GM19240 (cell line): ENCODE results near the gene LDB2.

Experiments
- DNase-seq: peaks from one replicate; pipeline ENCODE4 v3.0.0; 2011; ENCODE audit warnings: low spot score; ENCODE audit not compliant: insufficient read length

LDB2 gene

DNA sequence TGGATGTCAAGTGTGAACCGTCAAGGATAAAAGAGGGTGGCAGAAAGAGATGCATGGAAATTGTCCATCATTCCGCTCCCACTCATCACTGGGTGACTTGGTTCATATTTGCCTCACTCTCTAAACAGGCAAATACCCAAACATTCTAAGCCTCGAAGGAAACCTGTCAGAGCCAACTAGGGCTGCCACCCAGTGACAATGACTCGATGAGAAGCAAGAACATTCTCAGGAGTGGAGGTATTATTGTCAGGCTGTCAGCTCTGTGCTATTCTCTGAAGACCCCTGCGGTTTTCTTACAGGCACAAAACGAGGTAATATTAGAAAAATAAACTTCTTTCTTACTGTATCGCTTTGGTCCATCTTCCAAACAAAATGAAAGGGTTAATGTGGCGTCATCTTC, 139.6 kb downstream of the LDB2 start:
- no peak for DNase-seq

- DNase-seq = no peak
Observed at GRCh38 chr4:16758255-16758654, 140.2 kb downstream of the LDB2 start.

DNA sequence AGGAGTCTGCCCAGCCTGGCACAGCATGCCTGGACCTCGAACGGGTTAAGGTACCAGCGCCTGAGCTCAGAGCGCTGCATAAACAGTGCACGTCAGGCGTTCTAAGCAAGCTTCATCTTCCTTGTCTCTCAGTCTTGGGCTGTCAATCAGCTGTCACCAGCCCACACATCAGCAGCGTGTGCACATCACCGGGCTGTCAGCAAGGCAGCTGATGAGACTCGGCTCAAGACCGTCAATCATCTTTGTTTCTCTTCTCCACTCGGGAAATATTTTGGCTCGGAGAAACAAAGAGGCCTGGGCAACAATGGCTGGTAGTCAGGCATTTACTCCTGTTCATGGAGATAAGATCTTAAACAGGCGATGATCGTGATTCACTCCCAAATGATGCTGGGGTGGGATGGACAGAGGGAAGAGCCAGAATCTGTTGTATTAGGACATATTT, 141.3 kb downstream of the LDB2 start:
- DNase-seq = no peak

DNA sequence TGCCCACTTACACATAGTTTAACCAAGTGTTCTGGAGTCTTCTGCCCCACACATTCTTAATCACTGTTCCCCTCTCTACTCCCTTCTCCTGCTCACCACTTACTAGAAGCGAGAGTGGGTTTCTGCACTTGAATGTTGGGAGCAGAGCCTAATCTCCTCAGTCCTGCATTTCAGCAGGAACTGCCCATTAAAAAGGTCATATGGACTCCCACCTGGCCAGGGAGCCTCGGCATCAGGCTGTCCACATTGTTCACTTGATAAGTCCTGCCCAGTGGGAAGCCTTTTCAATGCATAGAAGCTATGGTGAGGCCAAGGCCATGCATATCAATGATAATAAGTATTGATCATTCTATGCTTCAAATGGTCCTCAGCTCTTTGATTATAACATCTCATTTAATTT, 144.3 kb downstream of the LDB2 start:
- DNase-seq = no peak

DNA sequence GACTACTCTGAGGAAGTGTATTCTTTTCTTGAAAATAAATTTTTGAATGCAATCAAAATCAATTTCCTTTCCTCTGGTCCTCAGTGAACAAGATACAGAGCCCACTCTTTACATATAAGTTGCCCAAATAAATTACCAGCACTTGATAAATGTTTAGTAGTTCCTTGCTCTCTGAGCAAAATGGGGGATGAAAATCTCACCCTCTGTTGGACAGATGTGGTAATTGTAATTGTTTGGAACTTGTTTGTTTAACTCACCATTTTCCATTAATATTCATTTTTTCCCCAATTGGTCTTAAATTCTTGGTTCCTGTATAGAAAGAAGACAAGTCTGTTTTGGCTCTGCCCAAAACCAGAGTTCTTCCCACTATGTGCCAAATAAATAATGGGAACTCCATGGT, 146.3 kb downstream of the LDB2 start:
- DNase-seq = no peak

DNA sequence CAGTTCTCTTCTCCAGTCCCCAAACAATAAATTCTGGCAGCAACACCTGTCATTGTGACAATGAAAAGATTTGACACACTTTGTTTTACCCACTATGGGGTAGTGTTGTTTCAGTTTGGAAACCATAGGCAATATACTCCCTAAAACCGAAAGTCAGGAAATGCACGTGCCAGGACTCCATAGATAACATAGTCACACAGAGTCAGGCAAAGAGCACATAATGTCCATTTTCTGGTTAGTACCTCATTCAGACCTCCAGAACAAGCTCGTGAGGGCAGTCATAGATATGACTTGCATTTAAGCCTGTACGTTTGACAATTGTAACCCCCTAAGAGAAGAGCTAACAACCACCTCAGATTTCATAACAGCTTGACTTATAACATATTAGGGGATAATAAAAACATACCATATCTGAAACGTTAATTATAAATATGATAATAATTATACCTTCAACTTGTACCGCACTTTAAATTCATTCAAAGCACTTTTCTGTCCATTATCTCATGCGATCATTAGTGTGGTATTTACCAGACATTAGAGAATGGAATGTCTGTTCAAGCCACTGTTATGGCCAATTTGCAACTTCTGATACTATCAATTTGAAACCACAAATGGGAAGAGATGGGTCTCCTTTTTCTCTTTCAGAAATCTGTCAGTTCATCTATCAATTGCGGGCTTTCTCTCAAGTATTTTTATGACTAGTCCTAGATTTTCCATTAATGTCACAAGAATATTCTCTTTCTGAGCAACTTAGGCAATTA, 147.4 kb downstream of the LDB2 start:
- DNase-seq = no peak

DNA sequence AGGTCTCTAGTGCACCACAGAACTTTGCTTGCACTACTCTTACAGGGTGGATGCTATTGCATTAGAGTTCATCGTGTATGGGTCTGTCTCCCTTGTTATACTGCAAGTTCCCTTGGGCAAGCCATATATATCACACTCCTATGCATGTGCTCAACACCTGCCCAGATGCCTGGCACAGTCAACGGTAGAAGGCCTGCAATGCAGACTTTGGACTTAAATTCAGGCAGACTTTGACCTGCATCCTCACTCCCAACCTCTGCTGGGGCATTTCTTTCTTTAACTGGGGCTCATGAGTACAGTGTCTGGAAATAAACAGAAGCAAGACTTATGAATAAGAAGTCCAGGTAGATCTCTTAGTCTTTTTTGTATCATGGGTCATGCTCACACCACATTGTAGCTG, 148.2 kb downstream of the LDB2 start:
- DNase-seq = no peak

GRCh38 chr4:16745887-16746286, 152.6 kb downstream of the LDB2 start:
- DNase-seq = no peak

- no peak for DNase-seq
Observed at GRCh38 chr4:16745009-16745635, 153.3 kb downstream of the LDB2 start.

DNA sequence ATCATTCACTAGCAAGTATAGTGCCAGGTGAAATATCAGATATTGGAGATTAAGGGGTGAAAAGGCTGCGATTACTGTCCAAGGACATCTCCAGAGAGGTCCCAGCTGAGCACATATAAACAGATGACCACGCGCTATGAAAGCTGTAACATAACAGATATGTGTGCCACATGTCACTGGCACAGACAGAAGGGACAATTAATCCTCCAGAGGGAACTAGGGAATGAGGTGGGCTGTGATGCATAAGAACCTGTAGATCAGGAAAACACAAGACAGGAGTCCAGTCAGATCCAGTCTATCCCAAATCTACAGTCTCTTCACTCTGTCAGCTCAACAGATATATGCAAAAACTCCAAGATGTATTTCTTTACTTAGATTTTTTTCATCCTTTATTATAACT, 157.2 kb downstream of the LDB2 start:
- DNase-seq = no peak

GRCh38 chr4:16739997-16740624, 158.3 kb downstream of the LDB2 start:
- DNase-seq = no peak

DNA sequence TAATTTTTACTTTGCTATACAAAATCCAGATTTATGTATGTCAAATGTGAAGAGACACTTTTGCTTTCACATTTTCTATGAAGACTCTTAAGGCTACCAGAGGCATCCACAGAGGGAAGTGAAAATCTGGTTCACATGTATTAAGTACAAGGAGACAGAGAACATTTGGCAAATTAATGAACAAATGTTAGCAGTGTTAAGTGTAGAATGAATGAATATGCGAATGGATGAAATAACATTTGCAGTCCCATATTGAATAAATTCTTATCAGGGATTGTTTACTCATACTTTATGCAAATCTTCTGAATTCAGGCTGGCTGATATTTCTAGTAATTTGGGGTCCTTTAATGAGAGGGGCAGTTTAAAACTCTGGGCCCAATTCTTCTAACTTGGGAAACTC, 159.9 kb downstream of the LDB2 start:
- DNase-seq = no peak

DNA sequence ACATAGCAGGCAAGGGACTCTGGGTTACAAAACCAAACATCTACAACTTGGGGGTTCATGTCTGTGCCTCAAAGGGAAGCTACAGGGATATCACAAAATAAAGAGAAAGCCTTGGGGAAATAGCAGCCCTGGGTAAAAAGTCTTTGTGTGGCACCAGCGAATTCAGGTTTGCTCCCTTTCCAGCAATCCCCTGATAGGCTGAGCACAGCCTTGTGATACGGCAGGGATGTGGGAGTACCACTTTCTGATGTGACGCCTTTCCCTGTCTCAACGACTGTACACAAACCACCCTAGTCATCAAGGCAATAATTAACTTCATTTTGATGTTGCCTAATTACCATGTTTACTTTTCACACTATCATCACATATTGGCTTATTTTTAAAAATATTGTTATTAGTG, 164.9 kb downstream of the LDB2 start:
- no peak for DNase-seq

DNA sequence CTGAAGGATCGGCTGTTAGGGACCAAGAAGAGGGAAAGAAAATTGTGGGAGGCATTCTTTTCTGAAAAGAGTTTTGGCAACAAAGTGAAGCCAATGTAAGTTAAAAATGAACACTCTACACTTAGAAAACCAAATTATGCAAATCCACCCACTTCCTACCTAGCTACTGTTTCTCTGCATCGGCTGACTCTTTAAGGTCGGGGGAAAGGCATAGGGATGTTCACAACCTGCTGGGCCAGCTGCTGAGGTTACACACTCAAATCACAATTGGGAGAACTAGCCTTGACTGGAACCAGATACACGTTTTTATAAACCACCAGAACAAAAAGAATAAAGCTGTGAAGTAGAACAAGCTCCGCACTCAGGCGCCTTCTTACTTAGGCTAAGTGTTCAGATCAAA, 165.7 kb downstream of the LDB2 start:
- DNase-seq = no peak

DNA sequence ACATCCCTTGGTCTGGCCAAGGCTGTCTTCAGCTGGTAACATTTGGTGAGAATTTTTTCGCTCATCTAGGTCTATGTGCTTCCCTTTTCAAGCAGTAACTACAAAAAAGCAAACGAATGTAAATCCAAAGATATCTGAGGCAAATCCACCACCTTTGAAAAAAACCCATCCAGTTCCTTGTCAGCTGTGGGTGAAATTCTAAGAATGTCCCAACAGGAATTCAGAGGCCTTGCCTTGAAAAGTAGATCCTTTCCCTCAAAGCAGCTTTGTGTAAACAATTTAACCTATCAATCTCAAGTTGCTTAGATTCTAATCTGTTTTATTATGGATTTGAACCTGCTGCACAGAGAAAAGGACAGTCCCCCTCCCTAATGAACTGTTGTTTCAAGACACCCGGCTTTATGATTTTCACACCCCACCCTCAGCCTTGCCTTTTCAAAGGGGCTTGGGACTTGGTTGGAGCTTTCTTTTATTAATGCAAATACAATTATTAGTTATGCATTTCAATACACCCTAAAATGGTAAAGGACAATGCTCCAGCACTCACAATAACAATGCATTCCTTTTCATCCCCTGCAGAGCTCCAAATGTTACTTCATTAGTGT, 166.6 kb downstream of the LDB2 start:
- no peak for DNase-seq

GRCh38 chr4:16730522-16731205, 167.8 kb downstream of the LDB2 start:
- no peak for DNase-seq

DNA sequence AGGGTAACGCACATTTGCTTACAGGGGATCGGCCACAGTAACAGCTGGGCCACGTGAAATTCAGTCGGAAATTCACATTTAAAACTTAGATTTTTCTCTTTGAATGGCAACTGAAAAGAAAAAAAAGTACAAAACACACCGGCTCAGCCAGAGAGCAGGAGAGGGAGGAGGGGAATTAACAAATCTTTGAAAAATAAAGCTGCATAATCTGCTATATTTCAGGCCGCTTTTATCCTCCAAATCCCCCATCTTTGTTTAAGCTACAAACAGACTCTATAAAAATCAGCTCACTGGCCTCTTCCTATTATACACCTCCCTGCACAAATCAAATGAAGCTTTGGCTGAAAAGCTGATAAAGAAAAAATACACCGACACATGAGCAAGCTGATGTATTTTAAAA, 169.1 kb downstream of the LDB2 start:
- DNase-seq = no peak

GRCh38 chr4:16728849-16729248, 169.6 kb downstream of the LDB2 start:
- DNase-seq = no peak

DNA sequence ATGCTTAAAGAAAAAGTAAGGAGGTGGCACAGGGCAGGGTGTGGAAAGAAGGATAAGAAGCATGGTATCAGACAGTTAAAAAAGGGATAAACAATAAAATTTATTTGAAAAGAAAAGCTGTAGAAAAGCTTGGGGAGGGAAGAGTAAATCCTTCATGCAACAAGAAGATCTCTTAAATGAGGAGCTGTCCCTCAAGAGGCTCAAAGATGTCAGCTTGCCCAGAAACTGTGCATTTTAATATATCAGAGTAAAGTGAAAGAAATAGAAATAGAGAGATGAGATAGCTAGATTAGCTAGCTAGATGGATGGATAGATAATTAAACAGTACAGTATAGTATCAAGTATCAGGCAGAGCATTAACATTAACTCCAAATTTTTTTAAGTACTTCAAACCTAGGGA, 170.3 kb downstream of the LDB2 start:
- no peak for DNase-seq

- no peak for DNase-seq
Observed at GRCh38 chr4:16727218-16727617, 171.2 kb downstream of the LDB2 start.

DNA sequence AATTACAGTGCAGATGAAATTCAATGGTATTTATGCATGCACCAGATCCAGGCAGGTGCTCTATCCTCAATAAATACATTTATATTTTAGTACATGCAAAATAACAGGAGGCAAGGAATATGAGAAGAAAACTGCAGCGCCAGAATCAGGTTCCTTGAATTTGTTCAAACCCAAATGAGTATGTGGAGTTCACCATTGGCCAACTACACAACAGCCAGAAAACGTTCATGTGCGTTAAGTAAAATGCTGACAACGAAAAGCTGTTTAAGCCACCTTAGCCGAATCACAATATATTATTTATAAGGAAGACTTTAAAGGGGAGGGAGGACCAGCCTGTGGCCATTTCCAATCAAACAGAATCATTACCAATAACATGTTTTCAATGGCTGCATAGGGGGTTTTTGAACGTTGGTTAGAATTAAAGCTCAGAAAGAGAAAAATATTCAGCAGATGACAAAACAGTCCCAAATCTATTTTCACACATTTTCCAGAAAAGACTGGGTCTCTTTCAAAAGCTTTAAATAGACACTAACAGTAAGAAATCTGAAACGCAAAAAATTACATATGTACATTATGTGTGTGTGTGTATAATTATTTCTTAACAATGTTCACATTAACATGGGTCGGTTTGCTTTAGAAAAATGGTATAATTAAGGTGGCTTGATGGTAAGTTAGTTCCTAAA, 171.9 kb downstream of the LDB2 start:
- no peak for DNase-seq
